H1 (cell line): ENCODE measurements around the gene LPAR6. TPM values are rescaled to one million over a fixed set of nuclear protein-coding genes. Genes with fewer than 3 reads are reported as not detected.

Experiments
- CTCF ChIA-PET: fragments of 300-600 bp; sonication (Branson Sonifier 250); formaldehyde crosslinking; loops from one replicate; lab custom pipeline; 2021; ENCODE audit not compliant: partially characterized antibody; lab: Charles Lee
- POLR2A ChIA-PET: fragments of 300-600 bp; sonication (Branson Sonifier 250); formaldehyde crosslinking; loops from one replicate; lab custom pipeline; 2021; ENCODE audit warnings: inconsistent platforms; ENCODE audit not compliant: partially characterized antibody; lab: Charles Lee
- DNase-seq, 2 experiments: peaks; one replicate each; pipeline versions ENCODE4 v3.0.0 to v3.0.0-alpha.2; 2010 to 2022; ENCODE audit warnings: low spot score in 2 of 2, low read depth in 1 of 2, mixed read lengths in 1 of 2
- FAIRE-seq: peaks from 2 replicates; lab custom pipeline; 2011; peaks lifted over from hg19 to GRCh38; lab: Jason Lieb, UNC
- H2AFZ ChIP-seq: 2 replicates; pipeline ENCODE4 v1.8.1; 2012; ENCODE audit warnings: low read length, inconsistent platforms
- H2AK5ac ChIP-seq: 2 replicates; pipeline ENCODE4 v1.6.1; 2013; ENCODE audit warnings: low read depth, low read length
- H2BK120ac ChIP-seq: replicated peaks from 2 replicates; pipeline ENCODE3; 2013; ENCODE audit warnings: low read depth, low read length, inconsistent platforms
- H2BK12ac ChIP-seq: 2 replicates; pipeline ENCODE4 v1.6.1; 2013; ENCODE audit warnings: low read depth, low read length
- H2BK15ac ChIP-seq: 2 replicates; pipeline ENCODE4 v1.6.1; 2013; ENCODE audit warnings: low read length
- H2BK20ac ChIP-seq: 2 replicates; pipeline ENCODE4 v1.6.1; 2013; ENCODE audit warnings: low read length
- H2BK5ac ChIP-seq: 2 replicates; pipeline ENCODE4 v1.6.1; 2013; ENCODE audit warnings: low read depth, low read length
- H3K14ac ChIP-seq: 2 replicates; pipeline ENCODE4 v1.6.1; 2013; ENCODE audit warnings: inconsistent platforms; ENCODE audit not compliant: insufficient read length
- H3K18ac ChIP-seq: 2 replicates; pipeline ENCODE4 v1.6.1; 2013; ENCODE audit warnings: low read length; ENCODE audit errors: extremely low read depth
- H3K23ac ChIP-seq: 2 replicates; pipeline ENCODE4 v1.6.1; 2013; ENCODE audit warnings: inconsistent platforms; ENCODE audit not compliant: insufficient read length
- H3K23me2 ChIP-seq: 2 replicates; pipeline ENCODE4 v1.6.1; 2013; ENCODE audit warnings: low read depth, low read length
- H3K27ac ChIP-seq: 2 replicates; pipeline ENCODE4 v1.6.1; 2011; ENCODE audit warnings: low read depth, low read length, inconsistent platforms
- H3K27me3 ChIP-seq, 4 experiments: replicated peaks in 1 of 4; 1 replicate in 1 of 4; 2 replicates in 3 of 4; pipeline versions ENCODE4 v1.6.1 to v1.8.1; 2011 to 2013; ENCODE audit warnings: low read length in 3 of 4, mild to moderate bottlenecking in 3 of 4, inconsistent platforms in 2 of 4, mixed read lengths in 2 of 4, moderate library complexity in 1 of 4; ENCODE audit not compliant: control insufficient read depth in 3 of 4, insufficient read depth in 3 of 4; ENCODE audit errors: extremely low read depth in 1 of 4
- H3K36me3 ChIP-seq, 4 experiments: 2 replicates each; pipeline versions ENCODE4 v1.6.1 to v1.8.1; 2011 to 2013; ENCODE audit warnings: mild to moderate bottlenecking in 4 of 4, low read length in 3 of 4, moderate library complexity in 2 of 4, control low read depth in 1 of 4, inconsistent platforms in 1 of 4; ENCODE audit not compliant: insufficient read depth in 4 of 4, control insufficient read depth in 2 of 4
- H3K4ac ChIP-seq: replicated peaks from 2 replicates; pipeline ENCODE3; 2013; ENCODE audit warnings: low read length, low read depth, mixed read lengths, inconsistent platforms; ENCODE audit not compliant: insufficient read length
- H3K4me1 ChIP-seq, 4 experiments: replicated peaks in 1 of 4; 1 replicate in 1 of 4; 2 replicates in 3 of 4; pipeline versions ENCODE4 v1.6.1 to v1.8.1; 2011 to 2013; ENCODE audit warnings: low read length in 3 of 4, inconsistent platforms in 2 of 4, mixed read lengths in 1 of 4; ENCODE audit not compliant: insufficient read depth in 4 of 4, control insufficient read depth in 3 of 4
- H3K4me2 ChIP-seq, 2 experiments: 2 replicates each; pipeline versions ENCODE4 v1.6.1 to v1.8.1; 2011 to 2013; ENCODE audit warnings: low read depth in 2 of 2, low read length in 2 of 2, control low read depth in 1 of 2, inconsistent platforms in 1 of 2, mild to moderate bottlenecking in 1 of 2; ENCODE audit not compliant: insufficient read depth in 1 of 2
- H3K4me3 ChIP-seq, 4 experiments: fragments of 200-600, 300-600 bp in 1 of 4; sonication (generic), shearing (Covaris generic), sonication (Bioruptor Twin) in 1 of 4; 2 replicates each; pipeline versions ENCODE4 v1.5.1 to v1.8.1; 2011 to 2016; ENCODE audit warnings: low read length in 4 of 4, low read depth in 3 of 4, control low read depth in 2 of 4, inconsistent platforms in 2 of 4, mild to moderate bottlenecking in 2 of 4, mixed read lengths in 1 of 4, moderate library complexity in 1 of 4; ENCODE audit not compliant: insufficient read depth in 2 of 4; ENCODE audit errors: extremely low read depth in 1 of 4
- H3K56ac ChIP-seq: replicated peaks from 2 replicates; pipeline ENCODE3; 2013; ENCODE audit warnings: low read depth, mild to moderate bottlenecking, mixed read lengths, low read length, inconsistent platforms; ENCODE audit not compliant: insufficient read length
- H3K79me1 ChIP-seq: 2 replicates; pipeline ENCODE4 v1.6.1; 2013; ENCODE audit warnings: low read depth, low read length, control low read depth
- H3K79me2 ChIP-seq, 2 experiments: 2 replicates each; pipeline versions ENCODE4 v1.6.1 to v1.8.1; 2012 to 2013; ENCODE audit warnings: low read length in 2 of 2, mild to moderate bottlenecking in 2 of 2, inconsistent platforms in 1 of 2; ENCODE audit not compliant: insufficient read depth in 2 of 2, control insufficient read depth in 1 of 2
- H3K9ac ChIP-seq, 4 experiments: replicated peaks in 1 of 4; 1 replicate in 1 of 4; 2 replicates in 3 of 4; pipeline versions ENCODE4 v1.6.1 to v1.8.1; 2011 to 2013; ENCODE audit warnings: low read depth in 3 of 4, low read length in 3 of 4, control low read depth in 2 of 4, mild to moderate bottlenecking in 2 of 4, moderate library complexity in 2 of 4, inconsistent platforms in 1 of 4; ENCODE audit errors: extremely low read depth in 1 of 4
- H3K9me3 ChIP-seq, 2 experiments: 2 replicates each; pipeline versions ENCODE4 v1.6.1 to v1.8.1; 2012 to 2013; ENCODE audit warnings: mild to moderate bottlenecking in 2 of 2, moderate library complexity in 2 of 2, control low read depth in 1 of 2, inconsistent platforms in 1 of 2, low read depth in 1 of 2, low read length in 1 of 2, mixed read lengths in 1 of 2; ENCODE audit not compliant: insufficient read depth in 2 of 2
- H4K20me1 ChIP-seq, 2 experiments: replicated peaks in 1 of 2; 2 replicates each; pipeline versions ENCODE3 to v1.8.1; 2011 to 2013; ENCODE audit warnings: inconsistent platforms in 2 of 2, low read length in 2 of 2, mild to moderate bottlenecking in 1 of 2; ENCODE audit not compliant: insufficient read depth in 2 of 2, control insufficient read depth in 1 of 2
- H4K5ac ChIP-seq: 2 replicates; pipeline ENCODE4 v1.6.1; 2013; ENCODE audit warnings: low read length, low read depth, mixed read lengths, inconsistent platforms; ENCODE audit not compliant: insufficient read length
- H4K8ac ChIP-seq: 2 replicates; pipeline ENCODE4 v1.8.0; 2013; ENCODE audit warnings: mild to moderate bottlenecking, moderate library complexity, low read length, inconsistent platforms; ENCODE audit not compliant: insufficient read depth; ENCODE audit errors: extremely low read depth
- H4K91ac ChIP-seq: replicated peaks from 2 replicates; pipeline ENCODE3; 2013; ENCODE audit warnings: low read length, mixed read lengths, inconsistent platforms; ENCODE audit not compliant: insufficient read length
- BACH1 ChIP-seq: IDR thresholded peaks from 2 replicates; pipeline ENCODE4 v1.6.1; 2012; ENCODE audit warnings: low read length, improper control_type of control experiment
- BRCA1 ChIP-seq: IDR thresholded peaks from 2 replicates; pipeline ENCODE4 v1.6.1; 2012; ENCODE audit warnings: low read depth, low read length, improper control_type of control experiment
- CBX8 ChIP-seq: fragments of 300-800, 300-1000 bp; sonication (generic); IDR thresholded peaks from 2 replicates; pipeline ENCODE4 v1.7.1; 2016; ENCODE audit warnings: low read depth, low read length, borderline replicate concordance
- CEBPB ChIP-seq: IDR thresholded peaks from 2 replicates; pipeline ENCODE4 v1.6.1; 2012; ENCODE audit warnings: low read depth, low read length
- CHD1 ChIP-seq: IDR thresholded peaks from 2 replicates; pipeline ENCODE4 v1.6.1; 2012; ENCODE audit warnings: low read depth, low read length, improper control_type of control experiment
- CTBP2 ChIP-seq: IDR thresholded peaks from 2 replicates; pipeline ENCODE4 v1.7.0; 2011; ENCODE audit warnings: borderline replicate concordance, mild to moderate bottlenecking, moderate library complexity, mixed read lengths, low read length; ENCODE audit not compliant: insufficient read depth, insufficient read length
- E2F6 ChIP-seq: IDR thresholded peaks from 2 replicates; pipeline ENCODE4 v1.6.1; 2012; ENCODE audit warnings: inconsistent platforms
- HDAC6 ChIP-seq: IDR thresholded peaks from one replicate; pipeline ENCODE4 v1.7.1; 2012; ENCODE audit warnings: low read depth, mild to moderate bottlenecking, inconsistent platforms, low read length, moderate library complexity
- SAP30 ChIP-seq: fragments of 300-600 bp; sonication (generic); IDR thresholded peaks from 2 replicates; pipeline ENCODE4 v1.7.1; 2012; ENCODE audit warnings: low read length, moderate library complexity, mild to moderate bottlenecking, inconsistent platforms; ENCODE audit not compliant: insufficient read depth, insufficient replicate concordance
- SP1 ChIP-seq: IDR thresholded peaks from 2 replicates; pipeline ENCODE4 v1.6.1; 2011; ENCODE audit warnings: low read depth, low read length
- TCF12 ChIP-seq: IDR thresholded peaks from 2 replicates; pipeline ENCODE4 v1.6.1; 2011; ENCODE audit warnings: low read depth, mild to moderate bottlenecking, low read length
- TEAD4 ChIP-seq: IDR thresholded peaks from 2 replicates; pipeline ENCODE4 v1.6.1; 2012; ENCODE audit warnings: low read depth, low read length, inconsistent platforms, mixed read lengths
- USF2 ChIP-seq: IDR thresholded peaks from 2 replicates; pipeline ENCODE4 v1.6.1; 2011; ENCODE audit warnings: low read length, improper control_type of control experiment
- WGBS, 2 experiments: shearing (Covaris generic) in 1 of 2; methylation state at CpG; one replicate each; pipeline versions ENCODE4 v1.1.6 to v1.1.7; 2013 to 2015; ENCODE audit warnings: low lambda C conversion rate in 2 of 2, mixed read lengths in 2 of 2, inconsistent platforms in 1 of 2, low coverage in 1 of 2, missing lambda C conversion rate in 1 of 2; ENCODE audit not compliant: insufficient replicate concordance in 2 of 2, insufficient coverage in 1 of 2, insufficient read length in 1 of 2; ENCODE audit errors: extremely low coverage in 1 of 2, missing lambda C conversion rate in 1 of 2; 5-methylcytosine and 5-hydroxymethylcytosine counted together
- polyA plus RNA-seq, 7 experiments: library from polyadenylated mRNA; depleted of rRNA in 3 of 7; stranded (reverse) in 5 of 7; unstranded in 2 of 7; fragments of >200 nt in 5 of 7; fragments of 200-250 nt in 2 of 7; gene quantifications; 1 replicate in 5 of 7; 2 replicates in 1 of 7; 4 replicates in 1 of 7; pipeline versions ENCODE4 v1.2.1 to v1.2.3, GENCODE V29; 2011 to 2013; ENCODE audit warnings: missing spikeins in 2 of 7, mixed read lengths in 2 of 7
- total RNA-seq: library from RNA; stranded (reverse); fragmentation: NEBNext Ultra II Directional; extraction: Animal tissue kit (Norgen Biotek cat#: 25700); gene quantifications from 2 replicates; pipeline ENCODE4 v1.2.1, GENCODE V29; 2021

Gene LPAR6
- total and polyA plus RNA-seq, 2 of the 8 experiments (the other 6 are each of a cell fraction or from before 2014, with no cell fraction given) = 0.50 to 0.97 TPM

- Histone ChIP-seq H2BK120ac (no peak overlapping the region), H2AK5ac (no peak overlapping the region), H3K14ac (no peak overlapping the region), H2BK15ac (no peak overlapping the region), H3K36me3 (no peaks in the 10 kb centered on the region), H2BK20ac (no peak overlapping the region), H4K91ac (no peak overlapping the region), H3K27me3 (no peaks in the 10 kb centered on the region), H4K20me1 (no peaks in the 10 kb centered on the region), H2BK5ac (no peak overlapping the region), H2AFZ (no peak overlapping the region), H2BK12ac (no peak overlapping the region), H3K23ac (no peak overlapping the region), H3K56ac (no peak overlapping the region), H3K4me1 (no peaks in the 10 kb centered on the region), H3K4me3 (no peak overlapping the region), H3K79me1 (no peaks in the 10 kb centered on the region), H3K79me2 (no peaks in the 10 kb centered on the region), H3K23me2 (no peaks in the 10 kb centered on the region), H3K9ac (no peak overlapping the region), H4K5ac (no peak overlapping the region), H3K9me3 (no peaks in the 10 kb centered on the region), H3K27ac (no peak overlapping the region), H3K4me2 (no peak overlapping the region), H4K8ac (no peak overlapping the region), H3K4ac (no peak overlapping the region), H3K18ac (no peak overlapping the region)
- WGBS, 2 experiments = 76% methylated on average over 2 of the region's 2 CpGs; no CpG with 5 or more reads in 1 of the 2 experiments
- CTCF ChIA-PET = no interaction called here
- DNase-seq = no peak
- no peak for FAIRE-seq
- POLR2A ChIA-PET = no interaction called here
- TF ChIP-seq USF2 = no peak
- no peak for TF ChIP-seq HDAC6
- no peak for TF ChIP-seq TEAD4
- TF ChIP-seq SP1 = no peak
- no peak for TF ChIP-seq E2F6
- no peak for TF ChIP-seq BACH1
- no peak for TF ChIP-seq TCF12
- no peak for TF ChIP-seq SAP30
- TF ChIP-seq CHD1 = no peak
- no peak for TF ChIP-seq CEBPB
- no peak for TF ChIP-seq CBX8
- TF ChIP-seq CTBP2 = no peak
- no peak for TF ChIP-seq BRCA1
Observed at GRCh38 chr13:48400090-48400694, 12.7 kb downstream of the LPAR6 start.
